ENCODE measurements around the gene ZNF688.
"Not testable (repeated sequence)": the region's sequence is repeated elsewhere in the genome, so short reads cannot be mapped to it uniquely, and the experiment has no call there.

Gene ZNF688

DNA sequence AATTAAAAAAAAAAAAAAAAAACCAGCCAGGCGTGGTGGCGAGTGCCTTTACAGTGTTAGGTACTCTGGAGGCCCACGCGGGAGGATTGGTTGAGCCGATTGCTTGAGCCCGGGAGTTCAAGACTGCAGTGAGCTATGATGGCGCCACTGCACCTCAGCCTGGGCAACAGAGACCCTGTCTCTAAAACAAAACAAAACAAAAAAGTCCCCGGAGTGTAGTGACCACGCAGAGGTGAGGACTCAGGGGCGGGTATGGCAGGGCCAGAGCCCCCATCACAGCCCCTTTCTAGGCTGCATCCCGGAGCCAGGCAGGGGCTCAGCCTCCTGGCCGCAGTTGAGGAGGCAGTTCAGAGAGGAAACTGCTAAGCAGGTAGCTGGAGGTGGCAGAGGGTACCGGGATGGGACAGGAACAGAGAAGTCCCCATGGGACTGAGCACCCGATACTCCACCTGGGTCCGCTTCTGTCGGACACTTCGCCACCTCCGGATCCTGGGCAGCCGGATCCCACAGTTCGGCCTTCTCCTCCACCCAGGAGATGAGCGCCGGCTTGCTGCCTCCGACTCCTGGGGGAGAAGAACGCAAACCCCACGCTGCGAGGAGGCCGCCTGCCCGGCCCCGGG lies 37.7 kb downstream of the ZNF688 start:
- DNase-seq (ENCODE audit: low read depth in 2 of 2) = no peak

- no peak for DNase-seq (ENCODE audit: low read depth in 2 of 2)
Measured at GRCh38 chr16:30533146-30533522, 38.4 kb downstream of the ZNF688 start.

DNA sequence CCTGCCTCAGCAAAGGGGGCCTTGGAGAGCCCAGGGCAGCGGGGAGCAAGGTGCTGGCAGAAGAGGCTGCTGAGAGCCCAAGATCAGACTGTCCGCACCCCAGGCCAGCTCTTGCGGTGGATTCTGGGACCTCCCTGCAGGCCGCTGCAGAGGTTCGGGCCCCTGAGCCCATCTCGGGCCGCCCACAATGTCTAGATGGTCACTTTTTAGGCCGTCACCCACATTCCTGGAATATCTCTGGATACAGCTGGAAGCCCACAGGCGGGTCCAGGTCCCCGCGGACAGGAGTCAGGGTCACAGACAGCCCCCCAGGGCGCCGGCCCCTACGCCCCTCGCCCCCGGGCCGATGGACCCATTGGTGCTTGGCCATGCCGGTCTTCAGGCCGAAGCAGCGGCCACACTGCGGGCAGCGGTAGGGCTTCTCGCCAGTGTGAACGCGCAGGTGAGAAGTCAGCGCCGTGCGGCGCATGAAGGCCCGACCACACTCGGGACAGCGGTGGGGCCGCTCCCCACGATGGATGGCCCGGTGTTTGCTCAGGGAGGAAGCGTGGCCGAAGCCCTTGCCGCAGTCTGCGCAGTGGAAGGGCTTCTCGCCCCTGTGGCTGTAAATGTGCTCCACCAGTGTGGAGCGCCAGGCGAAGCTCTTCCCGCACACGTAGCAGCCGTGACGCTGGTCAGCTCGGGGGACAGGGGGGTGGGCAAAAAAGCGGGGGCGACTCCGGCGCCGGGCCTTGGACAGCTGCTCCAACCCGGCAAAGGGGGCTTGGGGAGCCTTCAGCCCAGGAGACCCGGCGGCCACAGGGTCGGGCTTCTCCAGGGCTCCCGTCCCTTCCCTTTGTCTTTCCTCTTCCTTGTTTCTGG lies 39.0 kb downstream of the ZNF688 start:
- DNase-seq (ENCODE audit: low read depth in 2 of 2) = no peak

GRCh38 chr16:30530163-30531037 lies 41.1 kb downstream of the ZNF688 start:
- DNase-seq (ENCODE audit: low read depth in 2 of 2) = no peak

- no peak for DNase-seq (ENCODE audit: low read depth in 2 of 2)
Measured at GRCh38 chr16:30528799-30529457, 42.6 kb downstream of the ZNF688 start.

GRCh38 chr16:30527635-30528178 lies 43.8 kb downstream of the ZNF688 start:
- DNase-seq (ENCODE audit: low read depth in 2 of 2) = no peak

- DNase-seq (ENCODE audit: low read depth in 2 of 2) = peak; percentile 92 to 96
Measured at GRCh38 chr16:30526823-30527634, 44.5 kb downstream of the ZNF688 start.

DNA sequence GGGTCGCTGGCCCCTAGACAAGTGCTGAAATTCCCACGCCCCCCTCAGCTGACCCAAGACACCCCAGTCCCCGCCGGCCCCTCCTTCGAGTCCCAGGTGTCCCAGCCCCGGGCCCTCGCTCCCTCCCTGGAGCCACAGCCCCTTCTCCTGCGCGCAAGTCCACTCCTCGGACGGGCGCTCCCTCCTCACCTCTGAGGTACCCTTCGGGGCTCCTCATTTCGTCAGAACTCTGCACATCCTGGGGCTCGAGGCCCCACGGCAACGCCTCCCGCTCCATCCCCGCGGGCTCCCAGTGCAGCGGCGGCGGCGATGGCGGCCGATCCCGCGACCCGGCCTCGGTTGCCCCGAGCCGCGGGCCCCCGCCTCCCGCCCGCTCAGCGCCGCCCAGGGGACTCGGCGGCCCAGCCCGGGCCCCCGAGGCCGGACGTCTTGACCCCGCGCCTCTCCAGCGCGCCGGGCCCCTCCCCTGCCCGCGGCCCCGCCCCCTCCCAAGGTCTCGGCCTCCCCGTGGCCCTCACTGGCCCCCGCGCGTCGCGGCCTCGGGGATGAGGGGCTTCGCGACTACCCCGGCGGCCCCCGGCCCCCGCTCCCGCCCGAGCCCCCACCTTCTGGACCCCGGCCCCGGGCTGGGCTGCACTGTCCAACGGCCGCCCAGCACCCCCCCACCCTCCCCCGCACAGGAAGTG lies 45.2 kb downstream of the ZNF688 start, which contains the start of gene ZNF768:
Gene ZNF768, minus strand, starts transcription at position 430 of the 686 bp plus-strand sequence. Its CDS starts 153 bp downstream, at position 277.
- DNase-seq (ENCODE audit: low read depth in 2 of 2) = no peak

GRCh38 chr16:30525844-30526136 lies 45.7 kb downstream of the ZNF688 start:
- no peak for DNase-seq (ENCODE audit: low read depth in 2 of 2)

GRCh38 chr16:30524575-30525568 lies 46.6 kb downstream of the ZNF688 start:
- no peak for DNase-seq (ENCODE audit: low read depth in 2 of 2)

DNA sequence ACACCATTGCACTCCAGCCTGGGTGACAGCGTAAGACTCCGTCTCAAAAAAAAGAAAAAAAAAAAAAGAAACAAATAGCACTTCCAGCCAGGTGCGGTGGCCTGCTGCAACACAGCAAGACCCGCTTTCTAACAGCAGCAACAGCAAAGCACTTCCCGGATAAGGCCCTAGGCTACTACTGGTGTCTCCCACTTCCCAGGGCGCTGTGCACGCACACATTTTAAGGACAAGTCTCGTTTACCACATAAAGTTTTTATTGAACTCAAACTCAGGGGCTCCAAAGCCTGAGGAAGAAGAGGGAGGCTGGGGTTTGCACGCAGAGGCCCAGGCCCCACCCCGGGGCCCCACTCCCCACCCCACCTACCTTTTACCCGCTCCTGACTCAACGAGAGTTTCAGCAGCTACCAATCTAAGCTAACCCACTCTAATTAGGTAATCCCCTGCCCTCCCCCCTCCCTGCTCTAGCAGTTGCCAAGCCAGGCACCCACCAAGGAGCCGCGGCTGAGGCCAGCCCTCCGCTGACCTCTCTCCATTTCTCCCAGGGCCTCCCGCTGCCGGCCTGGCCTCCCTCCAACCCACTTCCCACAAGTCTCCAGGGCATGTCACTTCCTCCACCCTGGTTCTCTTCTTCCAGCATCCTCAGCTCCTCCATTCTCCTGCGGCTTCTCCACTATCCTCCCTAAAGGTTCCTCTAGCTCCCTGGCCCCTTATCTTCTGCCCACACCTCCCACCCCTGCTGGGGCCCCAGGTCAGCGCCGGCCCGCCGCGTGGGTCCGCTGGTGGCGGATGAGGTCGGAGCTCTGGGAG lies 47.5 kb downstream of the ZNF688 start:
- no peak for DNase-seq (ENCODE audit: low read depth in 2 of 2)

GRCh38 chr16:30522702-30523463 lies 48.6 kb downstream of the ZNF688 start:
- DNase-seq (ENCODE audit: low read depth in 2 of 2) = not testable (repeated sequence)

DNA sequence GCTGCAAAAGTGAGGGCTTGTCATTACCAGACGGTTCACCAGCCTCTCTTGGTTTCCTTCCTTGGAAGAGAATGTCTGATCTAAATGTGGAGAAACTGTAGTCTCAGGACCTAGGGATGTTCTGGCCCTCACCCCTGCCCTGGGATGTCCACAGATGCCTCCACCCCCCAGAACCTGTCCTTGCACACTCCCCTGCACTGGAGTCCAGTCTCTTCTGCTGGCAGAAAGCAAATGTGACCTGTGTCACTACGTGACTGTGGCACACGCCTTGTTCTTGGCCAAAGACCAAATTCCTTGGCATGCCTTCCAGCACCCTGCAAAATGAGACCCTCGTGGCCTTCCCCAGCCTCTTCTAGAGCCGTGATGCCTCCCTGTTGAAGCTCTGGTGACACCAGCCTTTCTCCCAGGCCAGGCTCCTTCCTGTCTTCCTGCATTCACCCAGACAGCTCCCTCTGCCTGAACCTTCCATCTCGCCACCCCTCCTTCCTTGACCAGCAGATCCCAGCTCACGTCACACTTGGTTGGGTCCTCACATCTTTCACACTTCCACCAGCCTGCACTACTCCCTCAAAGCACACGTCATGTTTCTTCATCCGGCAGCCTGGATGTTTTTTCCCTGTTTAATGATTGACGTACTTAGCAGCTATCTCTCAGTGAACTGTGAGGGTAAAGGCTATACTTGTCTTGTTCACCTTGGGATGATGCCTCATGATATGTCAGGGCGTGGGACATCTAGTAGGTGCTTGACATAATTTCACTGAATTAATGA lies 49.5 kb downstream of the ZNF688 start:
- DNase-seq (ENCODE audit: low read depth in 2 of 2) = no peak

- DNase-seq (ENCODE audit: low read depth in 2 of 2) = no peak
Measured at GRCh38 chr16:30521476-30521872, 50.0 kb downstream of the ZNF688 start.
